GM19035 (cell line): ENCODE measurements around the gene HDX.
"Not testable (repeated sequence)": the region's sequence is repeated elsewhere in the genome, so short reads cannot be mapped to it uniquely, and the experiment has no call there.

ENCODE experiments used
- ATAC-seq: cut with Tn5 transposase; IDR thresholded peaks from one replicate; pipeline ENCODE4 v1.9.1; 2021; ENCODE audit not compliant: unreplicated experiment

The HDX gene

DNA sequence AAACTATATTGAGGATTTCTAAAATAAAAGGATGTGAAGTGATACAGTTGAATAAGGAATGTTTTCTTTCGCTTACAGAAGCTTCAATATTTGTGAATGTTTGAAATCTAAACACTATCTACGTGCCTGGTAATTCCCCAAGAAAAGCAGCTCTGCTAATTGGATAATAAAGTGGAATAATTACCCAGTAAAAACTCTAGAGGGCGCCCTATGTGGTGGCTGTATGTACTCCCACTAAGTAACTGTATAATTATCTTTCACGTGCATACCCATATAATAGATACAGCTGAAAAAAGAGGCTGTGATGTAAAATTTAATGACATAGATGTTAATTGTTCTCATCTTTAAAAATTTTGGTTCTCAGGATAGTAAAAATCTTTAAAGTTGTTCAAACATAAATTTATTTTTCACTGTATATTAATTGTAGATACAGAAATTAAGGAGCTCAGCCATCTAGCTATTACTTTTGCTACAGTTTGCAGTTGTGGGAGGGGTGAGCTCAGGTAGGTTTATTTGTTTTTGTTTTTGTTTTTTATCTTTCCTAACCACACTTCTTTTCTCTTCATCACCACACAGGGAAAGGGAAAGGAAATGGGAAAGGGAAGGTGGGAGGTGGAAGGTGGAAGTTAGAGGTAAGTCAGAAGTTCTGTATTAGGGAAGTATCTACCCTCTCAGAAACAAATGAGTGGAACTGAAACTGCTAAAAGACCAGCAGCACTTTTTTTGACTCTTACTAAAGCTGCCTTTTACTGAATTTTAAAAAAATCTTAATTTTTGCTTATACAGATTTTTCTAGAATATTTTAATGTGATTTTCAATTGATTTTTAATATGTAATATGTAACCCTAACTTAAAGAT lies 162.5 kb downstream of the HDX start:
- ATAC-seq = no peak

- no peak for ATAC-seq
These were observed 165.6 kb downstream of the HDX start for GRCh38 chrX:84336646-84337045.

DNA sequence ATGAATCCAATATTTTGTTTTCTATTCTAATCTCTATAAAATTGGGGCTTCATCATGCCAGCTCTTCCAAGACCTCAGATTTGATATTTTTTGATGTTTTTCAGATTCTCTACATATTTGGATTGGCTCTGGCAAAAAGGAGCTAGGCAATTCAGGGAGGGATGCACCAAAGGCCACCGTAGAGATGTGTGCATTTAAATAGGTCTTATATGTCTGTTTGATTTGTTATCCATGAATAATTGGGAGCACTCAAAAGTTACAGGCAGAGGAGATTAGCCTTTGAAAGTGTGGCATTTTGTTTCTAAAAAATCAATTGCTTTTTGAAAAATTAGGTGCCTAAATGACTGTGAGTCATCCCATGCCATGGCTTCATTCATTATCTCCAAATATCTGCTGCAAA lies 167.1 kb downstream of the HDX start:
- no peak for ATAC-seq

DNA sequence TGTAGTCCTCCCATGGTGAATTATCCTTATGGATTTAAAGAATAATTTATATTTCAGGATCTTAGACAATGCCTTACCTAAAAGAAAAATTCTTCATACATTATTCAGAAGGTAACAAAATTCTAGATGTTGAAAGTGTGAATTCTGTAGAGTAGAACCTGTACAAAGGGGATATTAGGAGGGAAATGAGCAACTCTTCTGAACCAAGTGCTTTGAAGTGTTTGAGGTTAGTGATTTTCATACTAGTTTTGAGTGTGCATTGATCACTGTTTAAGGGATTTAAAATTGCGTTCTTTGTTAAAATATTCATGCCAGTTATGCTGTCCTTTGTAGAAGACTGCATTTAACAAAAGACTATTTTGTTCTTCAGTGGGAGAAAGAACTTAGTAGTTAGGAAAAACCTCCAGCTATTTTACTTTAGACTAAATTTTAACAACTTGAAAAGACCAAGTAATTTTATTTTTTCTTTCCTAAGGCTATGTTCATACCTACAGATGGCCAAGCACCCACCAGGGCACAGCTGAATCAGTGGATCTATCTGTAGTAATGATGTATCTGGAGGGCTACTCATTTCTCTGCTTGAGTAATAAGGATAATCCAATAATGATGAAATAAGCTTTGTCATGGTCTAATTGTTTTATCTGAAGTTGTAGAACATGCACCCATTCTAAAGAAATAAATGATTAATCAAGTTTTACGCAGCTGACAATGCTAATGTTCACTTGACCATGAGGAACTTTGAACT lies 180.0 kb downstream of the HDX start:
- ATAC-seq = no peak

GRCh38 chrX:84320614-84321013 lies 181.6 kb downstream of the HDX start:
- ATAC-seq = no peak

GRCh38 chrX:84320023-84320422 lies 182.2 kb downstream of the HDX start:
- ATAC-seq = no peak

DNA sequence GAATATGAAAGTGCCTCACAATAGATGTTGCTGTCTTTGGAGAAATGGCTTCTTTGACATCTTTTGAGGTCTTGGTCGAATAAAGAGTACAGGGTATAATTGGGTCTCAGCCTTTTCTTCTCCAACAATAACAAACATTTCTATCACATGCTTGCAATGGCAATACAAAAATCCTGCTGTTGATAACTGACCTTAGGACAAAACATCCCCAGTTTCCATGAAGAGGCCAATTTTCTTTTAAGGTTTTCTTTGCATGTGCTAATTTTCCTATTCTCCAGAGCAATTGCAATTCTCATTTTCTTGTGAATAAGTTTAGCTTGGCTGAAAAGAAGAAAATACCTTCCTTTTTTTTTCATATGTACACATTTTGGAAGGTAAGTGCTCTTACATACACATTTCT lies 183.6 kb downstream of the HDX start:
- no peak for ATAC-seq

GRCh38 chrX:84315946-84316345 lies 186.3 kb downstream of the HDX start:
- not testable (repeated sequence) for ATAC-seq
